Heart right ventricle (tissue), 16 donors: ENCODE data around the gene MAP3K1. TPM values are rescaled to one million over a fixed set of nuclear protein-coding genes. Genes with fewer than 3 reads are reported as not detected.

Source experiments
- ATAC-seq, 8 donors: fragments of 200-7000 bp; cut with Tn5 transposase; one replicate each; pipeline ENCODE4 v1.9.1; 2020; ENCODE audit warnings: mild to moderate bottlenecking in 8 of 8, moderate library complexity in 8 of 8, moderate number of reproducible peaks in 1 of 8
- DNase-seq, 2 donors: peaks; one replicate each; pipeline ENCODE4 v3.0.0-alpha.2; 2020
- H3K27ac ChIP-seq, 10 donors: fragments of 200-600 bp; sonication (generic) in 2 of 10; one replicate each; pipeline versions ENCODE4 v1.5.0 to v1.8.0; 2020 to 2022; ENCODE audit warnings: mild to moderate bottlenecking in 3 of 10
- H3K27me3 ChIP-seq, 7 donors: fragments of 200-600 bp; one replicate each; pipeline ENCODE4 v1.8.0; 2021 to 2022; ENCODE audit warnings: mild to moderate bottlenecking in 2 of 7
- H3K36me3 ChIP-seq, 9 donors: fragments of 200-600 bp; sonication (generic) in 1 of 9; one replicate each; pipeline versions ENCODE4 v1.5.0 to v1.8.0; 2020 to 2022; ENCODE audit warnings: mild to moderate bottlenecking in 2 of 9
- H3K4me1 ChIP-seq, 9 donors: fragments of 200-600 bp; sonication (generic) in 1 of 9; one replicate each; pipeline versions ENCODE4 v1.5.0 to v1.8.0; 2020 to 2022; ENCODE audit warnings: mild to moderate bottlenecking in 4 of 9
- H3K4me3 ChIP-seq, 10 donors: fragments of 200-600 bp; sonication (generic) in 2 of 10; one replicate each; pipeline versions ENCODE4 v1.5.0 to v1.8.0; 2020 to 2022; ENCODE audit warnings: mild to moderate bottlenecking in 7 of 10, moderate library complexity in 2 of 10
- H3K9me3 ChIP-seq, 11 donors: fragments of 200-600 bp in 10 of 11; sonication (generic) in 2 of 11; one replicate each; pipeline versions ENCODE4 v1.5.0 to v1.8.0; 2013 to 2022; ENCODE audit warnings: mild to moderate bottlenecking in 2 of 11, control low read depth in 1 of 11, moderate library complexity in 1 of 11
- WGBS, 2 donors: extraction: QIAGEN DNeasy Blood & Tissue Kit; methylation state at CpG; one replicate each; pipeline ENCODE4 v1.1.7; 2013; ENCODE audit warnings: inconsistent platforms in 1 of 2; 5-methylcytosine and 5-hydroxymethylcytosine counted together
- intact Hi-C, 10 donors: fragments of 100-400 bp; cut with DNase I; formaldehyde crosslinking; loops; one replicate each; pipeline versions ENCODE4 v1.11.1 to v1.14.2; 2022
- polyA plus RNA-seq, 2 donors: library from polyadenylated mRNA; stranded (reverse); fragments of 200-250 nt; gene quantifications; one replicate each; pipeline ENCODE4 v1.2.3, GENCODE V29; 2013
- total RNA-seq, 10 donors: library from RNA; stranded (reverse); fragmentation: NEBNext Ultra II Directional in 3 of 10; extraction: Animal tissue kit (Norgen Biotek cat#: 25700) in 3 of 10; gene quantifications; one replicate each; pipeline versions ENCODE4 v1.2.1 to v1.2.4, GENCODE V29; 2021 to 2023
- TF ChIP-seq, protein P1 (sequence below), 9 donors: fragments of 200-600 bp; sonication (generic) in 2 of 9; IDR thresholded peaks; one replicate each; pipeline versions ENCODE4 v1.5.0 to v1.8.0; 2021 to 2022; ENCODE audit warnings: antibody characterized with exemption in 9 of 9, mild to moderate bottlenecking in 5 of 9, moderate library complexity in 1 of 9
- donor health status: Arrhythmogenic right ventricular cardiomyopathy.
- donor health status: ischemic (EF 13 %, LVEDD 7.1; RV severe dilation, severe dysfunction).
- donor health status: healthy with polysubstance abuse.
- donor health status: DM: no; HTN: yes; CAD: no.
- donor health status: DM: no; HTN: no; CAD: no.
- donor health status: ischemic (EF 25% LVEDD 6.9; RV normal size, moderate dysfunction).
- donor health status: ischemic (EF 25% LVEDD 5.7; RV mildly dilated, moderate dysfunction).
- donor health status: healthy.
- donor health status: DM: yes; HTN: yes; CAD: no.
- donor health status: Ischemic cardiomyopathy.
- donor health status: ischemic (EF 35%, LVEDD 5.7; RV mildly dilated, moderate dysfunction).
- donor health status: nonischemic (EF 11% LVEDD 7.7; RV severe dilation, severe dysfunction).
- donor health status: DM: yes; HTN: yes; CAD: no.
- donor health status: PGD.
- donor health status: ischemic (EF 29% LVEDD 5.4; RV normal size, mild dysfunction).
- donor health status: nonischemic (EF 23%, LVEDD 6.1; RV moderate dilation, normal function).

MAP3K1 gene
- total and polyA plus RNA-seq, 12 donors: 1.7 to 13.3 (median 6.3) TPM

DNA sequence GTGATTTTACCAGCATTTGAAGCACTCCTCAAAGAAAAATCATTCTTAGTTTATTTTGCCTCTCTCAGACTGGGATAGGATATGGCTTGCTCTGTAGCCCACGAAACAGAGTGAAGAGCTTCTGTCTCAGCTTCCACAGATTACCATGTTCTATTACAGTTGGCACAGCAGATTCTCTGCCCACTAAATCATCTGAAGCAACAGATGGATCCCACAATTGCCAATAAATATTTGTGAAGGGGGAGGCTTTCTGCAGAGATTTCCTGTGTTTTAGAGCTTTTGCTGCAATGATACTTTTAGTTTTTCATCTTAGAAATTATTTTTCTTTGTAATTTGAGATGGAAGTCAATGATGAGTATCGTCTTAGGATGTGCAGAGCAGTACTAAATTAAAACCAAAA is 12.3 kb upstream of the MAP3K1 start:
- TF ChIP-seq, protein P1, sequence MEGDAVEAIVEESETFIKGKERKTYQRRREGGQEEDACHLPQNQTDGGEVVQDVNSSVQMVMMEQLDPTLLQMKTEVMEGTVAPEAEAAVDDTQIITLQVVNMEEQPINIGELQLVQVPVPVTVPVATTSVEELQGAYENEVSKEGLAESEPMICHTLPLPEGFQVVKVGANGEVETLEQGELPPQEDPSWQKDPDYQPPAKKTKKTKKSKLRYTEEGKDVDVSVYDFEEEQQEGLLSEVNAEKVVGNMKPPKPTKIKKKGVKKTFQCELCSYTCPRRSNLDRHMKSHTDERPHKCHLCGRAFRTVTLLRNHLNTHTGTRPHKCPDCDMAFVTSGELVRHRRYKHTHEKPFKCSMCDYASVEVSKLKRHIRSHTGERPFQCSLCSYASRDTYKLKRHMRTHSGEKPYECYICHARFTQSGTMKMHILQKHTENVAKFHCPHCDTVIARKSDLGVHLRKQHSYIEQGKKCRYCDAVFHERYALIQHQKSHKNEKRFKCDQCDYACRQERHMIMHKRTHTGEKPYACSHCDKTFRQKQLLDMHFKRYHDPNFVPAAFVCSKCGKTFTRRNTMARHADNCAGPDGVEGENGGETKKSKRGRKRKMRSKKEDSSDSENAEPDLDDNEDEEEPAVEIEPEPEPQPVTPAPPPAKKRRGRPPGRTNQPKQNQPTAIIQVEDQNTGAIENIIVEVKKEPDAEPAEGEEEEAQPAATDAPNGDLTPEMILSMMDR (IDR thresholded peaks at IDR 0.05): no peak
- Histone ChIP-seq H3K4me1 (peaks cover 0 to 26% (median 13%) of the 10 kb centered on the region in 9 donors), H3K27me3 (no peaks in the 10 kb centered on the region), H3K36me3 (no peaks in the 10 kb centered on the region), H3K9me3 (no peaks in the 10 kb centered on the region), H3K4me3 (no peak overlapping the region), H3K27ac (no peak overlapping the region)
- ATAC-seq: no peak
- intact Hi-C loops: no loop called here
- 91 to 99% methylated on average over 2 of the region's 2 CpGs for WGBS, 2 donors
- no peak for DNase-seq

DNA sequence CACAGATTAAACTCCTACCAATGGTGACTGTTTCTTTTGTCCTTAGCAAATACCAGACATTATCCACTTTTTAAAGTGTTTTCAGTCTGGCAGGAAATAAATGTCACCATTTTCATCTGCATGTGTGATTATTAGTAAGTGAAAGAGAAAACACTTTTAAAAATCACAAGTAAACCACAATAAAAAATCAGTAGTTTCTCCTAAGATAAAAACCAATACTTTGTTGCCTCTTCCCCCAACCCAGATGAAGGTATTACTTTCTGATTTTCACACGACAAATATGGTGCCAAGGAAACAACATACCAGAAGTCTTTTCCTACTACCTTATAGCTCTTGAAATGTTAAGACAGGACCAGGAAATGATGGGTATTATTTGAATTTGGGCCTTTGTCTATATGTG is 11.5 kb upstream of the MAP3K1 start:
- H3K9me3 ChIP-seq: no peaks in the 10 kb centered on the region
- no peak overlapping the region for H3K4me3 ChIP-seq
- H3K36me3 ChIP-seq: no peaks in the 10 kb centered on the region
- H3K27me3 ChIP-seq: no peaks in the 10 kb centered on the region
- TF ChIP-seq, protein P1 (IDR thresholded peaks at IDR 0.05): no peak
- H3K4me1 ChIP-seq: peaks cover 0 to 27% (median 13%) of the 10 kb centered on the region in 9 donors
- intact Hi-C loops: no loop called here
- 92 to 98% methylated on average over 1 of the region's 1 CpG for WGBS, 2 donors
- DNase-seq: no peak
- H3K27ac ChIP-seq: no peak overlapping the region
- ATAC-seq: no peak

DNA sequence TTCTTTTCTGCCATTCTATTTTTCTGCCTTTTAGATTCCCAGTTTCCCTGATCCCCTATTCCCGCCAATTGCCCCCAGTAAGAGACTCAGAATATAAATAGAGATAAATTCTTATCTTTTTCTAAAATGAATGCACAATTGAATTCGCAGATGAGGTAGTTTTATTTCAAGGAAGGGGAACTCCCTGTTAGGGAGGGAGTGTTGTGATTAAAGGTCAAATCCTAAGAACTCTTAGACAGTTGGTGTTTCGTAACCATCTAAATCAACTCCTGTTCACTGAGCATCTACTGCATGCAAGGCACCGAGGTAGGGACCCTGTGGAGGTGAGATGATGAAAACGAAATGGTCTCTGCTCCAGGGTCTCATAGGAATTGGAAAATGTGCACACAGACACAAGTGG is 7.7 kb upstream of the MAP3K1 start:
- TF ChIP-seq, protein P1 (IDR thresholded peaks at IDR 0.05): no peak
- Histone ChIP-seq H3K27me3 (no peaks in the 10 kb centered on the region), H3K9me3 (no peaks in the 10 kb centered on the region), H3K36me3 (no peaks in the 10 kb centered on the region), H3K4me1 (peaks cover 0 to 11% (median 0%) of the 10 kb centered on the region in 9 donors), H3K27ac (no peak overlapping the region), H3K4me3 (no peak overlapping the region)
- no peak for DNase-seq
- intact Hi-C loops: no loop called here
- ATAC-seq: peak in 1 of 8 donors; percentile 56
- WGBS, 2 donors: 64 to 65% methylated on average over 5 of the region's 5 CpGs

DNA sequence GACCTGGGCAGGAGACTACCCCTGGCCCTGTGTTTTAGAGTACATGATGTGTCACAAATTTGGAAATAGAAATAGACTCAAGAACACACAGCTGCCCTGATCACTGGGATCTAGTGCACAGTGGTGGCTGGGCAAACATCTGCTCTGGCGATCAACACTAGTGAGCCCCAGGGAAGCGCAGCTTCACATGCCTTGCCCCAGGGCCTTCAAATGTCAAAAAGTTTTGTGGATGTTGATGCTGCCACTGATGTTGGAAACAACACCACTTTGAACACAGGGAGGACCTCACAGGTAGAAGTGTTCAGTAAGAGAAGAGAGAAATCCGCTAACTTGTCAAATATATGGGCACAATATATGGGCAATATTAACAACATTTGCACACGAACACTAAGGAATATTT is 7.1 kb upstream of the MAP3K1 start:
- no peak overlapping the region for H3K27ac ChIP-seq
- 95 to 97% methylated on average over 4 of the region's 4 CpGs for WGBS, 2 donors
- ATAC-seq (no peak), DNase-seq (no peak)
- no peaks in the 10 kb centered on the region for H3K9me3 ChIP-seq
- TF ChIP-seq, protein P1 (IDR thresholded peaks at IDR 0.05): no peak
- H3K4me3 ChIP-seq: no peak overlapping the region
- peaks cover 0 to 11% (median 0%) of the 10 kb centered on the region in 9 donors for H3K4me1 ChIP-seq
- no peaks in the 10 kb centered on the region for H3K27me3 ChIP-seq
- no peaks in the 10 kb centered on the region for H3K36me3 ChIP-seq
- intact Hi-C loops: no loop called here
